ENCODE measurements around the gene ELAC1. TPM values are rescaled to one million over a fixed set of nuclear protein-coding genes. Genes with fewer than 3 reads are reported as not detected.

The ELAC1 gene
- total and polyA plus RNA-seq, 2 of the 8 experiments (the other 6 are each of a cell fraction or from before 2014, with no cell fraction given) = 2.3 to 3.4 TPM

GRCh38 chr18:50956116-50956515 lies 11.7 kb upstream of the ELAC1 start:
- Histone ChIP-seq H3K4me2 (ENCODE audit: insufficient read depth in 1 of 2, low read depth in 2 of 2, low read length in 2 of 2) (no peak overlapping the region), H4K5ac (ENCODE audit: insufficient read length, low read depth, low read length) (no peak overlapping the region), H3K27me3 (replicated peaks in 1 of 4; ENCODE audit: control insufficient read depth in 3 of 4, extremely low read depth in 1 of 4, insufficient read depth in 3 of 4, low read length in 3 of 4) (no peaks in the 10 kb centered on the region), H3K4me3 (ENCODE audit: extremely low read depth in 1 of 4, insufficient read depth in 2 of 4, low read depth in 3 of 4, low read length in 4 of 4) (no peak overlapping the region), H3K79me2 (ENCODE audit: control insufficient read depth in 1 of 2, insufficient read depth in 2 of 2, low read length in 2 of 2) (no peaks in the 10 kb centered on the region), H2BK20ac (ENCODE audit: low read length) (no peak overlapping the region), H4K8ac (ENCODE audit: extremely low read depth, insufficient read depth, low read length) (no peak overlapping the region; the same call in 1 of the 2 replicates), H3K36me3 (ENCODE audit: control insufficient read depth in 2 of 4, insufficient read depth in 4 of 4, low read length in 3 of 4) (no peaks in the 10 kb centered on the region), H2BK15ac (ENCODE audit: low read length) (no peak overlapping the region), H3K27ac (ENCODE audit: low read depth, low read length) (no peak overlapping the region), H3K14ac (ENCODE audit: insufficient read length) (no peak overlapping the region), H3K9ac (replicated peaks in 1 of 4; ENCODE audit: extremely low read depth in 1 of 4, low read depth in 3 of 4, low read length in 3 of 4) (no peak overlapping the region), H3K23me2 (ENCODE audit: low read depth, low read length) (no peaks in the 10 kb centered on the region), H4K91ac (replicated peaks; ENCODE audit: insufficient read length, low read length) (no peak overlapping the region), H2BK5ac (ENCODE audit: low read depth, low read length) (no peak overlapping the region), H3K56ac (replicated peaks; ENCODE audit: insufficient read length, low read depth, low read length) (no peak overlapping the region), H3K18ac (ENCODE audit: extremely low read depth, low read length) (no peak overlapping the region), H2AFZ (ENCODE audit: low read length) (no peak overlapping the region), H2AK5ac (ENCODE audit: low read depth, low read length) (no peak overlapping the region), H2BK120ac (replicated peaks; ENCODE audit: low read depth, low read length) (no peak overlapping the region), H3K4ac (replicated peaks; ENCODE audit: insufficient read length, low read depth, low read length) (no peak overlapping the region), H3K23ac (ENCODE audit: insufficient read length) (no peak overlapping the region), H3K4me1 (replicated peaks in 1 of 4; ENCODE audit: control insufficient read depth in 3 of 4, insufficient read depth in 4 of 4, low read length in 3 of 4) (peaks cover 0 to 2% (median 0%) of the 10 kb centered on the region in 4 experiments; a peak in 2 of 7 replicates), H3K79me1 (ENCODE audit: low read depth, low read length) (no peaks in the 10 kb centered on the region), H4K20me1 (replicated peaks in 1 of 2; ENCODE audit: control insufficient read depth in 1 of 2, insufficient read depth in 2 of 2, low read length in 2 of 2) (no peaks in the 10 kb centered on the region), H3K9me3 (ENCODE audit: insufficient read depth in 2 of 2, low read depth in 1 of 2, low read length in 1 of 2) (0 out of 4 replicates have a peak, but pooled peaks cover 0 to 2% of the 10 kb centered on the region in 2 experiments), H2BK12ac (ENCODE audit: low read depth, low read length) (no peak overlapping the region)
- FAIRE-seq = no peak
- TF ChIP-seq NANOG (IDR thresholded peaks at IDR 0.05; ENCODE audit: insufficient read depth, low read depth, low read length, poor library complexity, severe bottlenecking) (no peak), EZH2 (IDR thresholded peaks at IDR 0.05; ENCODE audit: low read depth, low read length, severe bottlenecking) (no peak), RXRA (IDR thresholded peaks at IDR 0.05; ENCODE audit: insufficient read depth, low read depth, low read length) (no peak), SUZ12 (IDR thresholded peaks at IDR 0.05; ENCODE audit: low read length) (no peak), GTF2F1 (IDR thresholded peaks at IDR 0.05; ENCODE audit: borderline replicate concordance, low read depth, low read length) (no peak), FOSL1 (IDR thresholded peaks at IDR 0.05; ENCODE audit: insufficient read depth, low read depth, low read length) (no peak), CHD2 (IDR thresholded peaks at IDR 0.05; ENCODE audit: low read length) (no peak), USF2 (IDR thresholded peaks at IDR 0.05; ENCODE audit: low read length) (no peak), TBP (IDR thresholded peaks at IDR 0.05; ENCODE audit: low read depth, low read length) (no peak), POLR2A (IDR thresholded peaks at IDR 0.05; ENCODE audit: control extremely low read depth in 1 of 2, low read depth in 2 of 2, low read length in 2 of 2) (no peak)
- CTCF ChIA-PET (ENCODE audit: partially characterized antibody) = interaction anchor here (0.9 to 2.0 kb wide), 2 partner anchors 12 to 36 kb away, joined by 5 read pairs; partner anchors contain the start of gene ELAC1
- WGBS, 2 experiments (ENCODE audit: extremely low coverage in 1 of 2, insufficient coverage in 1 of 2, insufficient read length in 1 of 2, insufficient replicate concordance in 2 of 2, low coverage in 1 of 2, low lambda C conversion rate in 2 of 2, missing lambda C conversion rate in 1 of 2) = 92% methylated on average over 3 of the region's 3 CpGs; no CpG with 5 or more reads in 1 of the 2 experiments
- POLR2A ChIA-PET (ENCODE audit: partially characterized antibody) = interaction anchor here (2.7 kb wide), 1 partner anchor 12 kb away, joined by 14 read pairs; the partner anchor contains the start of gene ELAC1
- DNase-seq (ENCODE audit: low read depth in 1 of 2, low spot score in 2 of 2) = no peak

Measured in H1 (cell line).